Measurements from ENCODE around the gene KRT1. TPM values are rescaled to one million over a fixed set of nuclear protein-coding genes. Genes with fewer than 3 reads are reported as not detected.
"Not testable (repeated sequence)": the region's sequence is repeated elsewhere in the genome, so short reads cannot be mapped to it uniquely, and the experiment has no call there.

KRT1 gene
- total and polyA plus RNA-seq, 2 donors (not counting 1 experiment from before 2014, with no cell fraction given): not detected

DNA sequence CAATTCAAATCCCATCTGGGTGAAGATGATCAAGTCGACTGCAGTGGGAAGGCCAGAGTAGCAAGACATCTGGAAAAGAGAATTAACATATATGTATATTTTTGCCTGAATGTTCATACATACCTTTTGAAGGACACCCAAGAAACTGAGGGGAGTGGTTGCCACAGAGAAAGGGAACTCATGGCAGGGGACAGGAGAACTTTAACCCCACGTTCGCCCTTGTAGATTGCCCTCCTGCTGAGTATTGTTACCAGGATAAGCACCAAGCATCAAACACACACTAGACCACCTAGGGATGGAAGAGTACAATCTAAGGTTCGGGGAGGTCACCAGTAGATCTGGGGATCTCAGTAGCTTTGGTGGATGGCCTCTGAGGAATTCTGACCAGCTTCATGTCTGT is 9.7 kb downstream of the KRT1 start:
- peaks cover 10% of the 10 kb centered on the region for H3K27me3 Mint-ChIP-seq
- ChIA-PET POLR2A (no interaction called here), CTCF (no interaction called here)
- DNase-seq (no peak), ATAC-seq (ENCODE audit: low read depth) (no peak)
- no peaks in the 10 kb centered on the region for H3K9me3 Mint-ChIP-seq (ENCODE audit: insufficient read depth)
- Histone ChIP-seq H3K4me2 (replicated peaks; ENCODE audit: low read depth, low read length, poor library complexity, severe bottlenecking) (no peak overlapping the region), H4K20me1 (ENCODE audit: control insufficient read depth, insufficient read depth, low read length, poor library complexity, severe bottlenecking) (no peaks in the 10 kb centered on the region), H3K9me3 (ENCODE audit: control extremely low read depth in 1 of 3, control insufficient read depth in 2 of 3, insufficient read depth in 1 of 3, low read length in 2 of 3) (no peaks in the 10 kb centered on the region), H2AFZ (ENCODE audit: insufficient read depth, low read depth, low read length, poor library complexity, severe bottlenecking) (no peak overlapping the region), H3K9ac (ENCODE audit: low read length) (no peak overlapping the region), H3K79me2 (ENCODE audit: control insufficient read depth, insufficient read depth, low read length) (no peaks in the 10 kb centered on the region), H3K27me3 (replicated peaks in 1 of 4; ENCODE audit: control extremely low read depth in 1 of 4, control insufficient read depth in 3 of 4, insufficient read depth in 4 of 4, low read length in 3 of 4) (no peaks in the 10 kb centered on the region), H3K4me3 (ENCODE audit: control extremely low read depth in 1 of 5, extremely low read depth in 1 of 5, insufficient read depth in 1 of 5, low read depth in 2 of 5, low read length in 4 of 5) (no peak overlapping the region), H3K4me1 (ENCODE audit: control insufficient read depth in 2 of 2, insufficient read depth in 2 of 2, low read length in 2 of 2) (no peaks in the 10 kb centered on the region), H3K27ac (ENCODE audit: low read length in 2 of 2) (no peak overlapping the region), H3K36me3 (replicated peaks in 1 of 2; ENCODE audit: control extremely low read depth in 1 of 2, control insufficient read depth in 1 of 2, extremely low read depth in 1 of 2, insufficient read depth in 2 of 2, low read length in 1 of 2) (no peaks in the 10 kb centered on the region)
- intact Hi-C loops (cut with micrococcal nuclease): no loop called here
- no CpG with 5 or more reads among the region's 4 CpGs for WGBS (ENCODE audit: insufficient coverage)
- H3K27ac Mint-ChIP-seq: no peak overlapping the region
- H3K4me1 Mint-ChIP-seq: no peaks in the 10 kb centered on the region
- H3K4me3 Mint-ChIP-seq: no peak overlapping the region
- TF ChIP-seq EZH2 (IDR thresholded peaks at IDR 0.05; ENCODE audit: borderline replicate concordance, insufficient read depth, low read depth, low read length, poor library complexity, severe bottlenecking): no peak
- TF ChIP-seq, protein P1, sequence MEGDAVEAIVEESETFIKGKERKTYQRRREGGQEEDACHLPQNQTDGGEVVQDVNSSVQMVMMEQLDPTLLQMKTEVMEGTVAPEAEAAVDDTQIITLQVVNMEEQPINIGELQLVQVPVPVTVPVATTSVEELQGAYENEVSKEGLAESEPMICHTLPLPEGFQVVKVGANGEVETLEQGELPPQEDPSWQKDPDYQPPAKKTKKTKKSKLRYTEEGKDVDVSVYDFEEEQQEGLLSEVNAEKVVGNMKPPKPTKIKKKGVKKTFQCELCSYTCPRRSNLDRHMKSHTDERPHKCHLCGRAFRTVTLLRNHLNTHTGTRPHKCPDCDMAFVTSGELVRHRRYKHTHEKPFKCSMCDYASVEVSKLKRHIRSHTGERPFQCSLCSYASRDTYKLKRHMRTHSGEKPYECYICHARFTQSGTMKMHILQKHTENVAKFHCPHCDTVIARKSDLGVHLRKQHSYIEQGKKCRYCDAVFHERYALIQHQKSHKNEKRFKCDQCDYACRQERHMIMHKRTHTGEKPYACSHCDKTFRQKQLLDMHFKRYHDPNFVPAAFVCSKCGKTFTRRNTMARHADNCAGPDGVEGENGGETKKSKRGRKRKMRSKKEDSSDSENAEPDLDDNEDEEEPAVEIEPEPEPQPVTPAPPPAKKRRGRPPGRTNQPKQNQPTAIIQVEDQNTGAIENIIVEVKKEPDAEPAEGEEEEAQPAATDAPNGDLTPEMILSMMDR (IDR thresholded peaks at IDR 0.05): no peak

DNA sequence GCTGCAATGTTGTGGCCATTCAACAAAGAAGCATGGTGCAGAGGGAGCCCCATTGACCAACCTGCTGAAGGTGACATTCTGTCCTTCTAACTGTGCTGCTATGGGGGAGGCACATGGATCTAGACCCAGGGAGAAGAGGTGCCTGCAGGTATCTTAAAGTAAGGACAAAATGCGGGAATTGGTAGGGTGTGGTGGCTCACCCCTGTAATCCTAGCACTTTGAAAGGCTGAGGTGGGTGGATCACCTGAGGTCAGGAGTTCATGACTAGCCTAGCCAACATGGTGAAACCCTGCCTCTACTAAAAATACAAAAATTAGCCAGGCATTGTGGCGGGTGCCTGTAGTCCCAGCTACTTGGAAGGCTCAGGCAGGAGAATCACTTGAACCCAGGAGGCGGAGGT is 10.3 kb downstream of the KRT1 start:
- H3K79me2 ChIP-seq (ENCODE audit: control insufficient read depth, insufficient read depth, low read length); H3K9me3 ChIP-seq (ENCODE audit: control extremely low read depth in 1 of 3, control insufficient read depth in 2 of 3, insufficient read depth in 1 of 3, low read length in 2 of 3); H3K36me3 ChIP-seq (replicated peaks in 1 of 2; ENCODE audit: control extremely low read depth in 1 of 2, control insufficient read depth in 1 of 2, extremely low read depth in 1 of 2, insufficient read depth in 2 of 2, low read length in 1 of 2); H3K4me3 Mint-ChIP-seq; H3K27ac Mint-ChIP-seq; H3K27ac ChIP-seq (ENCODE audit: low read length in 2 of 2); ATAC-seq (ENCODE audit: low read depth); intact Hi-C loops (cut with micrococcal nuclease); H3K9me3 Mint-ChIP-seq (ENCODE audit: insufficient read depth); H4K20me1 ChIP-seq (ENCODE audit: control insufficient read depth, insufficient read depth, low read length, poor library complexity, severe bottlenecking); H3K9ac ChIP-seq (ENCODE audit: low read length); H2AFZ ChIP-seq (ENCODE audit: insufficient read depth, low read depth, low read length, poor library complexity, severe bottlenecking); POLR2A ChIA-PET; H3K4me1 ChIP-seq (ENCODE audit: control insufficient read depth in 2 of 2, insufficient read depth in 2 of 2, low read length in 2 of 2); H3K4me3 ChIP-seq (ENCODE audit: control extremely low read depth in 1 of 5, extremely low read depth in 1 of 5, insufficient read depth in 1 of 5, low read depth in 2 of 5, low read length in 4 of 5); CTCF ChIA-PET; H3K27me3 ChIP-seq (replicated peaks in 1 of 4; ENCODE audit: control extremely low read depth in 1 of 4, control insufficient read depth in 3 of 4, insufficient read depth in 4 of 4, low read length in 3 of 4); H3K4me1 Mint-ChIP-seq; H3K4me2 ChIP-seq (replicated peaks; ENCODE audit: low read depth, low read length, poor library complexity, severe bottlenecking); DNase-seq: not testable (repeated sequence)
- 60% methylated on average over 1 of the region's 3 CpGs for WGBS (ENCODE audit: insufficient coverage)
- H3K27me3 Mint-ChIP-seq: peaks cover 16% of the 10 kb centered on the region
